HG03159 (cell line): ENCODE results near the gene PLXNB3.
"Not testable (repeated sequence)": the region's sequence is repeated elsewhere in the genome, so short reads cannot be mapped to it uniquely, and the experiment has no call there.

Source experiments
- ATAC-seq: cut with Tn5 transposase; IDR thresholded peaks from one replicate; pipeline ENCODE4 v1.9.1; 2021; ENCODE audit warnings: mild to moderate bottlenecking, moderate library complexity; ENCODE audit not compliant: unreplicated experiment

The PLXNB3 gene

GRCh38 chrX:153732401-153732800 is 31.6 kb upstream of the PLXNB3 start:
- ATAC-seq = no peak

DNA sequence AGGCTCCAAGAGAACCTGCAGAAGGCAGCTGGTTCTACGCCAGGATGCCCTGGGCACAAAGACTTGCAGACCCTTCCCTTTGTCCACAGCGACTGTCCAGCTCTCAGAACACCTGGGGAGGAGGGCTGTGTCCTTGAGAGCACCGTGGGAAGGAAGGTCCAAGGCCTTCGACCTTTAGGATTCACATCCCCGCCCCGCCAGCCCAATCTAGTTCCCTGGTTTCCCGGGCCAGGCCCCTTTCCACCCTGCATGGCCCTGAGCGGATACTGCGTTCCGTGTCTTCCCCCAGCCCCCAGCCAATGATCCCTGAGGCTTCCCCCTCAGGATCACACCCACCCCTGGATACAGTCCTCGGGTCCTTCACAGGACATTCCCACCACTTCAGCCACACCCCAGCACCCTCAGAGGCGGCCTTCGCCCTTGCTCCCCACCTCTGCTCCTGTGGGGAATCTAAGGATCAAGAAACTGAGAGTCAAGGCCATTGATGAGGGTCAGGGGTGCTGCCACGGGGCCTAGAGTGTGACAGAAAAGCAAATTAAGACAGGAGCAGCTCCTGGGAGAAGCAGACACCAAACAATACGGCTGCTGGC is 30.3 kb upstream of the PLXNB3 start:
- ATAC-seq = no peak

GRCh38 chrX:153734871-153735270 is 29.2 kb upstream of the PLXNB3 start:
- no peak for ATAC-seq

- no peak for ATAC-seq
Observed at GRCh38 chrX:153735274-153735673, 28.8 kb upstream of the PLXNB3 start.

- no peak for ATAC-seq
Observed at GRCh38 chrX:153736071-153736820, 27.8 kb upstream of the PLXNB3 start.

- ATAC-seq = no peak
Observed at GRCh38 chrX:153736871-153737441, 27.1 kb upstream of the PLXNB3 start.

GRCh38 chrX:153738056-153738605 is 25.9 kb upstream of the PLXNB3 start:
- no peak for ATAC-seq

- ATAC-seq = no peak
Observed at GRCh38 chrX:153739754-153740486, 24.1 kb upstream of the PLXNB3 start.

- ATAC-seq = no peak
Observed at GRCh38 chrX:153740631-153741222, 23.3 kb upstream of the PLXNB3 start.

DNA sequence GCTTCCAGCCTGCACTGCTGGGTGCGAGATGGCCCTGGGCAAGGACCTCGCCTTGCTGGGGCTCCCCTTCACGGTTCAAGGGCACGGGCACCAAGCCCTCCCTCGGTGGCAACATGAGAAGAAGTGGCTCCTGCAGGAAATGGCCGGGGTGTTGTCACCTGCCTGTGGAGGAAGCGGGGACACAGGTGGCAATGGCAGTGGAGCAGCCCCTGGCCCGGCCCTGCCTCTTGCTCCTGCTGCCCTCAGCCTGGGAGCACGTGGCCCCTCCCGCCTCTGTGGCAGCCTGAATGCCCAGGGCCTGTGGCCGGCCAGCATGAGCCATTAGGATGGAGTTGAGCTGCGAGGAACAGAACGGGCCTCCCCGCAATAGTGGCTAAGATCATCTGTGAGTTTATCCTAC is 22.6 kb upstream of the PLXNB3 start:
- no peak for ATAC-seq

DNA sequence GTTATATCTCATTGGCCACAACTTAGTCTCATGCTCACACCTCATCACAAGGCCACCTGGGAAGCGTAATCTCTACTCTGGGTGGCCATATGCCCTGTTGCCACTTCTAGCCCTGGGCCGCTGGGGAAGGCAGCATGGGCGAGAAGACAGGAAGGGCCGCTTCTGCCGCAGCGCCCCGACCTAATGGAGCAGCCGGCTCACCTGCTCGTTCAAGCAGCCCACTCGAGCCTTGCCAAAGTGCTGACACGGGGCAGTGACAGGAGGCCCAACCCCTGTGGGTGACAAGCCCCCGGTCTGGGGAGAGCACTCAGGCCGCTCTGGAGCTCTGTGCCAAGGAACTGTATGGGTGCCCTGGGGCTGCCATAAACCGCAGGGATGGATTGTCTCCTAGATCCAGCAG is 21.9 kb upstream of the PLXNB3 start:
- ATAC-seq = not testable (repeated sequence)

DNA sequence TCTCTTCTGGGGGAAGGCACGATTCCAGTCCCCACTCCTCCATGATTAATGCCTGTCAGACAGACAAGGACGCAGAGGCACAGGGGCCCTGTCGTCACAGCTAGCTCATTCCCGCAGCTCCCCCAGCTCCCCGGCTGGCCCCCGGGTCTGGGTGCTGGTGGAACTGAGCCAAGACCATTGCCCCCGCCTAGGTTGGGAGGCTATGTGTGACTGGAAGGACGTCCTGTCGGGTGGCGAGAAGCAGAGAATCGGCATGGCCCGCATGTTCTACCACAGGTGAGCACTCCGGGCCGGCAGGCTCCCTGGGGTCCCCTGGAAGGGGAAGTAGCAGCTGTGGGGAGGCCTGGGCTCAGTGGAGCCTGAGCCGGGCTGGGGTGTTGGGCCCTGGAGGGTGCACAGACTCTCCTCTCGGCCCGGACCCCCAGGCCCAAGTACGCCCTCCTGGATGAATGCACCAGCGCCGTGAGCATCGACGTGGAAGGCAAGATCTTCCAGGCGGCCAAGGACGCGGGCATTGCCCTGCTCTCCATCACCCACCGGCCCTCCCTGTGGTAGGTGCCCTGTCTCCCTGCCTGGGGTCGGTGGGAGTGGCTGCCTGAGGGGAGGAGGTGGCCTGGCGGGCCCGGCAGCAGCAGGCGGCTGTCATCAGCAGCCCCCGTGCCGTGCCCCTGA is 21.1 kb upstream of the PLXNB3 start:
- not testable (repeated sequence) for ATAC-seq

- ATAC-seq = not testable (repeated sequence)
Observed at GRCh38 chrX:153743468-153744209, 20.4 kb upstream of the PLXNB3 start.

- no peak for ATAC-seq
Observed at GRCh38 chrX:153744210-153745066, 19.6 kb upstream of the PLXNB3 start.

DNA sequence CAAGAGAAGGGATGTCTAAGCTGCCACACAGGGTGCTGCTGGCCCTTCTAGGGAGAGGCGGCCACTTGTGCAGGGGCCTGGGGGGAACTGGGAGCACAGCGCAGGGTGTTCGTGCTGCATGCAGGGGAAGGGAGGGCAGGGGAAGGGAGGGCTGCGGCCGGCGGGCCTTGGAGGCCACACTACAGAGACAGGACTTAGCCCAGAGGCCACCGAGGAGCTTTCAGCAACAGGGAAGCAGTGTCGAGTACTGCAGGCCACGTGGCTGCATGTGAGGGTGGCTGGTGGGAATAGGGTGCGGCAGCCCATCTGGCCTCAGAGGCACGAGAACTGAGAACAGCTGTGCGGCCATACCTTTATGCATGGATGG is 19.0 kb upstream of the PLXNB3 start:
- not testable (repeated sequence) for ATAC-seq

DNA sequence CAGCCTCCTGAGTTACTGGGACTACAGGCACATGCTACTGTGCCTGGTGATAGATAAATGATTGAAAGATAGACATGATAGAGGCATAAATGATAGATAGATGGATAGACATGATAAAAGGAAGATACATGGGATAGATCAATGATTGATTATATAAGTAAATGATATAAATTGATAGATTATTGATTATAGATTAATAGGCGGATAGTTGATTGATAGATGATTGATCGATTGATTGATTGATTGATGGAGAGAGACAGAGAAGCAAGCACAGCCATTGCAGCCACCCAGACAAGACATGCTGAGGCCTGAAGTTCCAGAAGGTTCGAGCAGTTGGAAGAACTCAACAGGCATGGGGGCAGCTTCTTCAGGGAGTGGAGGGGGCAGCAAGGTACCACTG is 17.7 kb upstream of the PLXNB3 start:
- ATAC-seq = no peak

DNA sequence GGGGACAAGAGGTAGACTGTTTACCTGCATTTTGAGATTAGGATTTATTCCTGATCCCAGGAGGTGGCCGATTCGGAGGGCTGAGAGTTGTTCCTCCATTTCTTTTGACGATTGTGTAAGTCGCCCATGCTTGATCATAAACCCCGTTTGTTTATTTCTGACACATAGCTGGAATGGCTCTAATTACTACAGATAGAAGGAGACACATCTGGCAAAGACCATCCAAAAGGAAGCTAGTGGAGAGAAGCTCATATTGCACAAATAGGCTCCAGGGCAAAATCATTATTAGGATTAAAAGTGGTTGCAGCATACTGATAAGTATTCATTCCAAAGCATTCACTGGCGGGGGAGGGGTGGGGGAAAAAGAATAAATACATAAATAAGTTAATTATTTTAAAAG is 17.1 kb upstream of the PLXNB3 start:
- ATAC-seq = not testable (repeated sequence)

GRCh38 chrX:153749017-153749416 is 15.0 kb upstream of the PLXNB3 start:
- ATAC-seq = not testable (repeated sequence)
